Measurements from ENCODE around the gene STARD13.

STARD13 gene

GRCh38 chr13:33119022-33119781 is 166.4 kb downstream of the STARD13 start:
- no peak for DNase-seq (ENCODE audit: low read depth in 1 of 2, low spot score in 1 of 2)
- H3K27me3 ChIP-seq (ENCODE audit: insufficient read depth, poor library complexity, severe bottlenecking) = no peaks in the 10 kb centered on the region
- H3K4me3 ChIP-seq (replicated peaks; ENCODE audit: insufficient read depth, low read length) = no peak overlapping the region
- TF ChIP-seq, protein P1, sequence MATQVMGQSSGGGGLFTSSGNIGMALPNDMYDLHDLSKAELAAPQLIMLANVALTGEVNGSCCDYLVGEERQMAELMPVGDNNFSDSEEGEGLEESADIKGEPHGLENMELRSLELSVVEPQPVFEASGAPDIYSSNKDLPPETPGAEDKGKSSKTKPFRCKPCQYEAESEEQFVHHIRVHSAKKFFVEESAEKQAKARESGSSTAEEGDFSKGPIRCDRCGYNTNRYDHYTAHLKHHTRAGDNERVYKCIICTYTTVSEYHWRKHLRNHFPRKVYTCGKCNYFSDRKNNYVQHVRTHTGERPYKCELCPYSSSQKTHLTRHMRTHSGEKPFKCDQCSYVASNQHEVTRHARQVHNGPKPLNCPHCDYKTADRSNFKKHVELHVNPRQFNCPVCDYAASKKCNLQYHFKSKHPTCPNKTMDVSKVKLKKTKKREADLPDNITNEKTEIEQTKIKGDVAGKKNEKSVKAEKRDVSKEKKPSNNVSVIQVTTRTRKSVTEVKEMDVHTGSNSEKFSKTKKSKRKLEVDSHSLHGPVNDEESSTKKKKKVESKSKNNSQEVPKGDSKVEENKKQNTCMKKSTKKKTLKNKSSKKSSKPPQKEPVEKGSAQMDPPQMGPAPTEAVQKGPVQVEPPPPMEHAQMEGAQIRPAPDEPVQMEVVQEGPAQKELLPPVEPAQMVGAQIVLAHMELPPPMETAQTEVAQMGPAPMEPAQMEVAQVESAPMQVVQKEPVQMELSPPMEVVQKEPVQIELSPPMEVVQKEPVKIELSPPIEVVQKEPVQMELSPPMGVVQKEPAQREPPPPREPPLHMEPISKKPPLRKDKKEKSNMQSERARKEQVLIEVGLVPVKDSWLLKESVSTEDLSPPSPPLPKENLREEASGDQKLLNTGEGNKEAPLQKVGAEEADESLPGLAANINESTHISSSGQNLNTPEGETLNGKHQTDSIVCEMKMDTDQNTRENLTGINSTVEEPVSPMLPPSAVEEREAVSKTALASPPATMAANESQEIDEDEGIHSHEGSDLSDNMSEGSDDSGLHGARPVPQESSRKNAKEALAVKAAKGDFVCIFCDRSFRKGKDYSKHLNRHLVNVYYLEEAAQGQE (IDR thresholded peaks at IDR 0.05; ENCODE audit: insufficient replicate concordance, low read depth) = no peak
- TF ChIP-seq, protein P2, sequence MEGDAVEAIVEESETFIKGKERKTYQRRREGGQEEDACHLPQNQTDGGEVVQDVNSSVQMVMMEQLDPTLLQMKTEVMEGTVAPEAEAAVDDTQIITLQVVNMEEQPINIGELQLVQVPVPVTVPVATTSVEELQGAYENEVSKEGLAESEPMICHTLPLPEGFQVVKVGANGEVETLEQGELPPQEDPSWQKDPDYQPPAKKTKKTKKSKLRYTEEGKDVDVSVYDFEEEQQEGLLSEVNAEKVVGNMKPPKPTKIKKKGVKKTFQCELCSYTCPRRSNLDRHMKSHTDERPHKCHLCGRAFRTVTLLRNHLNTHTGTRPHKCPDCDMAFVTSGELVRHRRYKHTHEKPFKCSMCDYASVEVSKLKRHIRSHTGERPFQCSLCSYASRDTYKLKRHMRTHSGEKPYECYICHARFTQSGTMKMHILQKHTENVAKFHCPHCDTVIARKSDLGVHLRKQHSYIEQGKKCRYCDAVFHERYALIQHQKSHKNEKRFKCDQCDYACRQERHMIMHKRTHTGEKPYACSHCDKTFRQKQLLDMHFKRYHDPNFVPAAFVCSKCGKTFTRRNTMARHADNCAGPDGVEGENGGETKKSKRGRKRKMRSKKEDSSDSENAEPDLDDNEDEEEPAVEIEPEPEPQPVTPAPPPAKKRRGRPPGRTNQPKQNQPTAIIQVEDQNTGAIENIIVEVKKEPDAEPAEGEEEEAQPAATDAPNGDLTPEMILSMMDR (IDR thresholded peaks at IDR 0.05; ENCODE audit: insufficient read depth, low read length) = no peak
- no peak for TF ChIP-seq SPI1 (IDR thresholded peaks at IDR 0.05; ENCODE audit: borderline replicate concordance, low read depth)
- TF ChIP-seq POLR2AphosphoS5 (IDR thresholded peaks at IDR 0.05; ENCODE audit: low read depth) = no peak
- TF ChIP-seq GABPA (IDR thresholded peaks at IDR 0.05; ENCODE audit: low read depth) = no peak
- H3K27ac ChIP-seq (replicated peaks) = no peak overlapping the region

DNA sequence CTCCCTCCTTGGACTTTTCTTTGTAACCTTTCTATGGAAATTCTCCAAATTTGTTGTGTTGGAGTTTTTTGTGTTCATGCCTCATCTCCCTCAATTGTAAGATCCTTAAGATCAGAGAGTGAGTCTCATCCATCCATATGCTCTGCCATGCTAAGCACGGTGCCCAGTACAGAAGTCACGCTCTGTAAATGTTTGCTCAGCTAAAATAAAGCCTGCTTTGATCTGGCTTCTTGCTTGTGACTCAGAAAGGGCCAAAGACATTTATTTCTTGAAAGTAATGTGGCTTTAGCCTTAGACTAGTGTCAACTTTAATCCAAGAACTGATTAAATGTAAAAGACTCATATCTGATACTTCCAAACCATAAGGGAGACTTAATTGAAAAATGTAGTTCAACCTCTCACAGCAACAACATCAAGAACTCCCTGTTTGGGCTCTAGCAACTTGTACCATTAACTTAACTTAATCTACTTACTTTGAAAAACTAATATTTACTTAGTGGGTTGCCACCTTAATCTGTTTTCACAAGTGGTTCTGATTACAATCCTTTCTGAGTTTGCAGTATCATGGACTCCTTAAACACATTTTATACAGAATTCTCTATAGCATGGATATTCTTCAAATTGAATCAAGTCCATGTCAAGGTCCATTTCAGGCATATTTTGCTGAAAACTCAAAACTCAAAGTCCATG is 169.1 kb downstream of the STARD13 start:
- DNase-seq (ENCODE audit: low read depth in 1 of 2, low spot score in 1 of 2) = no peak
- Histone ChIP-seq H3K4me3 (replicated peaks; ENCODE audit: insufficient read depth, low read length) (no peak overlapping the region), H3K27ac (replicated peaks) (no peak overlapping the region), H3K27me3 (ENCODE audit: insufficient read depth, poor library complexity, severe bottlenecking) (no peaks in the 10 kb centered on the region)
- TF ChIP-seq SPI1 (IDR thresholded peaks at IDR 0.05; ENCODE audit: borderline replicate concordance, low read depth) (no peak), GABPA (IDR thresholded peaks at IDR 0.05; ENCODE audit: low read depth) (no peak), POLR2AphosphoS5 (IDR thresholded peaks at IDR 0.05; ENCODE audit: low read depth) (no peak)
- TF ChIP-seq, protein P2 (IDR thresholded peaks at IDR 0.05; ENCODE audit: insufficient read depth, low read length) = no peak
- TF ChIP-seq, protein P1 (IDR thresholded peaks at IDR 0.05; ENCODE audit: insufficient replicate concordance, low read depth) = no peak

- H3K27me3 ChIP-seq (ENCODE audit: insufficient read depth, poor library complexity, severe bottlenecking) = no peaks in the 10 kb centered on the region
- H3K27ac ChIP-seq (replicated peaks) = no peak overlapping the region
- no peak overlapping the region for H3K4me3 ChIP-seq (replicated peaks; ENCODE audit: insufficient read depth, low read length)
- TF ChIP-seq, protein P1 (IDR thresholded peaks at IDR 0.05; ENCODE audit: insufficient replicate concordance, low read depth) = no peak
- TF ChIP-seq POLR2AphosphoS5 (IDR thresholded peaks at IDR 0.05; ENCODE audit: low read depth) (no peak), SPI1 (IDR thresholded peaks at IDR 0.05; ENCODE audit: borderline replicate concordance, low read depth) (no peak), GABPA (IDR thresholded peaks at IDR 0.05; ENCODE audit: low read depth) (no peak)
- TF ChIP-seq, protein P2 (IDR thresholded peaks at IDR 0.05; ENCODE audit: insufficient read depth, low read length) = no peak
- no peak for DNase-seq (ENCODE audit: low read depth in 1 of 2, low spot score in 1 of 2)
Measured at GRCh38 chr13:33115274-33115673, 170.3 kb downstream of the STARD13 start.
